Tibial nerve (tissue), 4 donors: ENCODE results near the gene PCBP3. TPM values are rescaled to one million over a fixed set of nuclear protein-coding genes. Genes with fewer than 3 reads are reported as not detected.
A peak's percentile ranks its signal among the peaks of the same experiment; 100 is the strongest.

ENCODE experiments used
- DNase-seq, 2 donors: peaks; one replicate each; pipeline ENCODE4 v3.0.0-alpha.2; 2019; ENCODE audit warnings: low spot score in 2 of 2
- H3K27ac ChIP-seq, 4 donors: fragments of 200-600 bp; sonication (generic) in 3 of 4; one replicate each; pipeline ENCODE4 v1.5.1; 2017 to 2019; ENCODE audit warnings: mild to moderate bottlenecking in 1 of 4
- H3K27me3 ChIP-seq, 2 donors: fragments of 200-600 bp; sonication (generic) in 1 of 2; one replicate each; pipeline versions ENCODE4 v1.5.1 to v1.6.0; 2017 to 2019
- H3K36me3 ChIP-seq, 3 donors: fragments of 200-600 bp; sonication (generic); one replicate each; pipeline ENCODE4 v1.5.1; 2018 to 2019
- H3K4me1 ChIP-seq, 4 donors: fragments of 200-600 bp; sonication (generic) in 3 of 4; one replicate each; pipeline ENCODE4 v1.5.1; 2017 to 2019
- H3K4me3 ChIP-seq, 4 donors: fragments of 200-600 bp; sonication (generic) in 3 of 4; one replicate each; pipeline ENCODE4 v1.5.1; 2017 to 2019; ENCODE audit warnings: mild to moderate bottlenecking in 1 of 4, moderate library complexity in 1 of 4
- H3K9me3 ChIP-seq, 4 donors: fragments of 200-600 bp; sonication (generic) in 3 of 4; one replicate each; pipeline ENCODE4 v1.5.1; 2017 to 2019
- CTCF ChIP-seq, 5 experiments: fragments of 200-600 bp in 3 of 5; fragments of 450-650 bp in 2 of 5; sonication (generic) in 3 of 5; IDR thresholded peaks; one replicate each; pipeline ENCODE4 v1.5.1; 2016 to 2019; ENCODE audit warnings: antibody characterized with exemption in 5 of 5, mild to moderate bottlenecking in 3 of 5, moderate library complexity in 2 of 5
- EP300 ChIP-seq, 2 donors: sonication (generic); formaldehyde crosslinking; IDR thresholded peaks; one replicate each; pipeline ENCODE4 v1.6.1; 2017; ENCODE audit warnings: antibody characterized with exemption in 2 of 2, mild to moderate bottlenecking in 1 of 2
- POLR2A ChIP-seq, 2 donors: fragments of 450-650 bp; IDR thresholded peaks; one replicate each; pipeline ENCODE4 v1.6.1; 2017; ENCODE audit warnings: antibody characterized with exemption in 2 of 2, mild to moderate bottlenecking in 2 of 2, moderate library complexity in 2 of 2
- WGBS, 2 donors: methylation state at CpG; one replicate each; pipeline ENCODE4 v1.1.5; 2018; 5-methylcytosine and 5-hydroxymethylcytosine counted together
- total RNA-seq, 4 donors: library from RNA; depleted of rRNA; stranded (reverse); fragments of >200 nt; gene quantifications; one replicate each; pipeline ENCODE4 v1.1.0, GENCODE V29; 2016

The PCBP3 gene
- total RNA-seq, 4 donors from 2014 or later, result 4.2 to 13.4 (median 9.6) TPM

- Histone ChIP-seq H3K27me3 (peaks cover 0 to 54% of the 10 kb centered on the region in 2 donors), H3K4me3 (no peak overlapping the region), H3K27ac (peak overlapping the region in 1 of 4 donors; percentile 42), H3K36me3 (no peaks in the 10 kb centered on the region), H3K4me1 (no peaks in the 10 kb centered on the region), H3K9me3 (peaks cover 0 to 9% (median 0%) of the 10 kb centered on the region in 4 donors)
- TF ChIP-seq POLR2A (IDR thresholded peaks at IDR 0.05) (no peak), CTCF (IDR thresholded peaks at IDR 0.05) (no peak), EP300 (IDR thresholded peaks at IDR 0.05) (no peak)
- WGBS, 2 donors, result 63 to 65% methylated on average over 26 to 27 of the region's 27 CpGs
- DNase-seq, result no peak
Observed at GRCh38 chr21:45615145-45615711, 28.3 kb upstream of the PCBP3 start.

GRCh38 chr21:45617021-45617921 lies 26.3 kb upstream of the PCBP3 start:
- no peak for DNase-seq
- no peaks in the 10 kb centered on the region for H3K36me3 ChIP-seq
- H3K4me3 ChIP-seq, result no peak overlapping the region
- peaks cover 0 to 33% of the 10 kb centered on the region in 2 donors for H3K27me3 ChIP-seq
- TF ChIP-seq CTCF (IDR thresholded peaks at IDR 0.05), result no peak
- TF ChIP-seq POLR2A (IDR thresholded peaks at IDR 0.05), result no peak
- no peak for TF ChIP-seq EP300 (IDR thresholded peaks at IDR 0.05)
- WGBS, 2 donors, result 63 to 70% methylated on average over 19 of the region's 19 CpGs
- no peaks in the 10 kb centered on the region for H3K4me1 ChIP-seq
- H3K27ac ChIP-seq, result no peak overlapping the region
- H3K9me3 ChIP-seq, result peaks cover 0 to 9% (median 0%) of the 10 kb centered on the region in 4 donors

GRCh38 chr21:45618287-45618686 lies 25.2 kb upstream of the PCBP3 start:
- DNase-seq, result no peak
- 30 to 31% methylated on average over 13 of the region's 13 CpGs for WGBS, 2 donors
- no peak for TF ChIP-seq CTCF (IDR thresholded peaks at IDR 0.05)
- TF ChIP-seq EP300 (IDR thresholded peaks at IDR 0.05), result no peak
- TF ChIP-seq POLR2A (IDR thresholded peaks at IDR 0.05), result no peak
- Histone ChIP-seq H3K27ac (no peak overlapping the region), H3K9me3 (peaks cover 0 to 9% (median 0%) of the 10 kb centered on the region in 4 donors), H3K4me3 (no peak overlapping the region), H3K4me1 (no peaks in the 10 kb centered on the region), H3K36me3 (no peaks in the 10 kb centered on the region), H3K27me3 (peaks cover 0 to 29% of the 10 kb centered on the region in 2 donors)

- TF ChIP-seq POLR2A (IDR thresholded peaks at IDR 0.05) (no peak), EP300 (IDR thresholded peaks at IDR 0.05) (no peak), CTCF (IDR thresholded peaks at IDR 0.05) (no peak)
- no peak for DNase-seq
- peaks cover 0 to 9% (median 0%) of the 10 kb centered on the region in 4 donors for H3K9me3 ChIP-seq
Observed at GRCh38 chr21:45618846-45619485, 24.6 kb upstream of the PCBP3 start.

More at GRCh38 chr21:45618846-45619485, 24.6 kb upstream of the PCBP3 start:
- H3K36me3 ChIP-seq, result no peaks in the 10 kb centered on the region
- 84 to 92% methylated on average over 8 of the region's 8 CpGs for WGBS, 2 donors
- no peak overlapping the region for H3K27ac ChIP-seq
- no peaks in the 10 kb centered on the region for H3K4me1 ChIP-seq
- H3K4me3 ChIP-seq, result no peak overlapping the region
- H3K27me3 ChIP-seq, result peaks cover 0 to 26% of the 10 kb centered on the region in 2 donors
